WTC11 (cell line): ENCODE data around the gene SVEP1.

Experiments used
- HMGA2 ChIP-seq: fragments of 250-450 bp; sonication (Bioruptor Pico); IDR thresholded peaks from 2 replicates; pipeline ENCODE4 v1.4.0; 2021; ENCODE audit warnings: mild to moderate bottlenecking, moderate library complexity
- NFYB ChIP-seq: sonication (generic); formaldehyde crosslinking; conservative IDR thresholded peaks from 2 replicates; pipeline ENCODE4 v1.8.0; 2022; ENCODE audit warnings: low read depth, missing genetic modification reagents
- NR2C2 ChIP-seq: sonication (generic); formaldehyde crosslinking; IDR thresholded peaks from 2 replicates; pipeline ENCODE4 v1.8.0; 2022; ENCODE audit warnings: mild to moderate bottlenecking, missing genetic modification reagents
- NR3C1 ChIP-seq: sonication (generic); formaldehyde crosslinking; conservative IDR thresholded peaks from 2 replicates; pipeline ENCODE4 v1.8.1; 2023; ENCODE audit warnings: low read depth, mild to moderate bottlenecking, missing genetic modification reagents
- SMAD3 ChIP-seq: sonication (generic); formaldehyde crosslinking; IDR thresholded peaks from 2 replicates; pipeline ENCODE4 v1.8.0; 2022; ENCODE audit warnings: missing genetic modification reagents, mild to moderate bottlenecking, borderline replicate concordance
- SP1 ChIP-seq: sonication (generic); formaldehyde crosslinking; conservative IDR thresholded peaks from 2 replicates; pipeline ENCODE4 v1.8.1; 2022; ENCODE audit warnings: missing genetic modification reagents
- TCF7 ChIP-seq: sonication (generic); formaldehyde crosslinking; IDR thresholded peaks from 2 replicates; pipeline ENCODE4 v1.8.0; 2022; ENCODE audit warnings: mild to moderate bottlenecking, low read depth, missing genetic modification reagents, moderate library complexity
- ZNF121 ChIP-seq: sonication (generic); formaldehyde crosslinking; IDR thresholded peaks from 2 replicates; pipeline ENCODE4 v1.8.0; 2023; ENCODE audit warnings: missing genetic modification reagents
- ZNF263 ChIP-seq: sonication (generic); formaldehyde crosslinking; IDR thresholded peaks from 2 replicates; pipeline ENCODE4 v1.8.1; 2022; ENCODE audit warnings: low read depth, mild to moderate bottlenecking, moderate library complexity, missing genetic modification reagents
- TF ChIP-seq, protein P1 (sequence below): fragments of 200-600 bp; IDR thresholded peaks from 2 replicates; pipeline ENCODE4 v1.8.0; 2022; ENCODE audit warnings: antibody characterized with exemption
- TF ChIP-seq, protein P2 (sequence below): sonication (generic); formaldehyde crosslinking; IDR thresholded peaks from 2 replicates; pipeline ENCODE4 v1.8.1; 2023; ENCODE audit warnings: mild to moderate bottlenecking, missing genetic modification reagents, moderate library complexity
- TF ChIP-seq, protein P3 (sequence below): sonication (generic); formaldehyde crosslinking; IDR thresholded peaks from 2 replicates; pipeline ENCODE4 v1.8.1; 2023; ENCODE audit warnings: mild to moderate bottlenecking, missing genetic modification reagents
- TF ChIP-seq, protein P4 (sequence below): sonication (generic); formaldehyde crosslinking; conservative IDR thresholded peaks from 2 replicates; pipeline ENCODE4 v1.8.1; 2023; ENCODE audit warnings: mild to moderate bottlenecking, low read depth, missing genetic modification reagents, moderate library complexity
- TF ChIP-seq, protein P5 (sequence below): sonication (generic); formaldehyde crosslinking; IDR thresholded peaks from 2 replicates; pipeline ENCODE4 v1.8.0; 2022; ENCODE audit warnings: mild to moderate bottlenecking, missing genetic modification reagents

DNA sequence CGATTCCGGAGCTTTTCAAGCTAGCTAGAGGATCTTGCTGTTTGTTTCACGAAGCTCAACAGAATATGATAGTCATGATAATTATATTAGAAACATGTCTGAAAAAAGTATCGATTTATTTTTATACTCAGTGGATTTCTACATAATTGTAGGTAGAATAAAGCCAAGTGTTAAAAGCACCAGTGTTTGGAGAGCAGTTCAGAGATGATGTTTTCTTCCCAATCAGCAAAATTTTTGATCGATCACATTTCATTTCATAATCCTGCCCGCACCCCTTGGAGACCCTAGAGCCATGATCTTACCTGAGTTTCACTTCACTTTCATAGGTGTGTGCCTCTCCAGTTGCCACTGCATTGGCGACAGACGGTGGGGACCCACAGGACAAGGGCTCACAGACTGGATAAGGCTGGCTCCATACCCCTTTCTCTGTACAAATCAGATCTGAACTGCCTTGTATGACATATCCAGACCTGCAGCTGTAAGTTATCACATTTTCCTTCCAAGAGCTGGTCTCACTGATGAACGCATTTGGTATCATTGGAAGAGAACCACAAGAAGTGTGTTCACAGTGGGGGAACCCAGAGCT lies 173.6 kb downstream of the SVEP1 start:
- TF ChIP-seq, protein P1, sequence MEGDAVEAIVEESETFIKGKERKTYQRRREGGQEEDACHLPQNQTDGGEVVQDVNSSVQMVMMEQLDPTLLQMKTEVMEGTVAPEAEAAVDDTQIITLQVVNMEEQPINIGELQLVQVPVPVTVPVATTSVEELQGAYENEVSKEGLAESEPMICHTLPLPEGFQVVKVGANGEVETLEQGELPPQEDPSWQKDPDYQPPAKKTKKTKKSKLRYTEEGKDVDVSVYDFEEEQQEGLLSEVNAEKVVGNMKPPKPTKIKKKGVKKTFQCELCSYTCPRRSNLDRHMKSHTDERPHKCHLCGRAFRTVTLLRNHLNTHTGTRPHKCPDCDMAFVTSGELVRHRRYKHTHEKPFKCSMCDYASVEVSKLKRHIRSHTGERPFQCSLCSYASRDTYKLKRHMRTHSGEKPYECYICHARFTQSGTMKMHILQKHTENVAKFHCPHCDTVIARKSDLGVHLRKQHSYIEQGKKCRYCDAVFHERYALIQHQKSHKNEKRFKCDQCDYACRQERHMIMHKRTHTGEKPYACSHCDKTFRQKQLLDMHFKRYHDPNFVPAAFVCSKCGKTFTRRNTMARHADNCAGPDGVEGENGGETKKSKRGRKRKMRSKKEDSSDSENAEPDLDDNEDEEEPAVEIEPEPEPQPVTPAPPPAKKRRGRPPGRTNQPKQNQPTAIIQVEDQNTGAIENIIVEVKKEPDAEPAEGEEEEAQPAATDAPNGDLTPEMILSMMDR, result no peak
- TF ChIP-seq, protein P2, sequence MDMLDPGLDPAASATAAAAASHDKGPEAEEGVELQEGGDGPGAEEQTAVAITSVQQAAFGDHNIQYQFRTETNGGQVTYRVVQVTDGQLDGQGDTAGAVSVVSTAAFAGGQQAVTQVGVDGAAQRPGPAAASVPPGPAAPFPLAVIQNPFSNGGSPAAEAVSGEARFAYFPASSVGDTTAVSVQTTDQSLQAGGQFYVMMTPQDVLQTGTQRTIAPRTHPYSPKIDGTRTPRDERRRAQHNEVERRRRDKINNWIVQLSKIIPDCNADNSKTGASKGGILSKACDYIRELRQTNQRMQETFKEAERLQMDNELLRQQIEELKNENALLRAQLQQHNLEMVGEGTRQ (CRISPR knock-in tag), result no peak
- TF ChIP-seq, protein P3, sequence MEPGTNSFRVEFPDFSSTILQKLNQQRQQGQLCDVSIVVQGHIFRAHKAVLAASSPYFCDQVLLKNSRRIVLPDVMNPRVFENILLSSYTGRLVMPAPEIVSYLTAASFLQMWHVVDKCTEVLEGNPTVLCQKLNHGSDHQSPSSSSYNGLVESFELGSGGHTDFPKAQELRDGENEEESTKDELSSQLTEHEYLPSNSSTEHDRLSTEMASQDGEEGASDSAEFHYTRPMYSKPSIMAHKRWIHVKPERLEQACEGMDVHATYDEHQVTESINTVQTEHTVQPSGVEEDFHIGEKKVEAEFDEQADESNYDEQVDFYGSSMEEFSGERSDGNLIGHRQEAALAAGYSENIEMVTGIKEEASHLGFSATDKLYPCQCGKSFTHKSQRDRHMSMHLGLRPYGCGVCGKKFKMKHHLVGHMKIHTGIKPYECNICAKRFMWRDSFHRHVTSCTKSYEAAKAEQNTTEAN (CRISPR knock-in tag), result no peak
- no peak for TF ChIP-seq NR2C2
- TF ChIP-seq, protein P4, sequence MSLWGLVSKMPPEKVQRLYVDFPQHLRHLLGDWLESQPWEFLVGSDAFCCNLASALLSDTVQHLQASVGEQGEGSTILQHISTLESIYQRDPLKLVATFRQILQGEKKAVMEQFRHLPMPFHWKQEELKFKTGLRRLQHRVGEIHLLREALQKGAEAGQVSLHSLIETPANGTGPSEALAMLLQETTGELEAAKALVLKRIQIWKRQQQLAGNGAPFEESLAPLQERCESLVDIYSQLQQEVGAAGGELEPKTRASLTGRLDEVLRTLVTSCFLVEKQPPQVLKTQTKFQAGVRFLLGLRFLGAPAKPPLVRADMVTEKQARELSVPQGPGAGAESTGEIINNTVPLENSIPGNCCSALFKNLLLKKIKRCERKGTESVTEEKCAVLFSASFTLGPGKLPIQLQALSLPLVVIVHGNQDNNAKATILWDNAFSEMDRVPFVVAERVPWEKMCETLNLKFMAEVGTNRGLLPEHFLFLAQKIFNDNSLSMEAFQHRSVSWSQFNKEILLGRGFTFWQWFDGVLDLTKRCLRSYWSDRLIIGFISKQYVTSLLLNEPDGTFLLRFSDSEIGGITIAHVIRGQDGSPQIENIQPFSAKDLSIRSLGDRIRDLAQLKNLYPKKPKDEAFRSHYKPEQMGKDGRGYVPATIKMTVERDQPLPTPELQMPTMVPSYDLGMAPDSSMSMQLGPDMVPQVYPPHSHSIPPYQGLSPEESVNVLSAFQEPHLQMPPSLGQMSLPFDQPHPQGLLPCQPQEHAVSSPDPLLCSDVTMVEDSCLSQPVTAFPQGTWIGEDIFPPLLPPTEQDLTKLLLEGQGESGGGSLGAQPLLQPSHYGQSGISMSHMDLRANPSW (CRISPR knock-in tag), result no peak
- no peak for TF ChIP-seq SP1 (CRISPR knock-in tag)
- no peak for TF ChIP-seq NFYB
- TF ChIP-seq SMAD3, result no peak
- no peak for TF ChIP-seq ZNF121
- no peak for TF ChIP-seq HMGA2 (CRISPR knock-in tag)
- TF ChIP-seq NR3C1 (CRISPR knock-in tag), result no peak
- TF ChIP-seq TCF7, result no peak
- no peak for TF ChIP-seq ZNF263 (CRISPR knock-in tag)
- TF ChIP-seq, protein P5, sequence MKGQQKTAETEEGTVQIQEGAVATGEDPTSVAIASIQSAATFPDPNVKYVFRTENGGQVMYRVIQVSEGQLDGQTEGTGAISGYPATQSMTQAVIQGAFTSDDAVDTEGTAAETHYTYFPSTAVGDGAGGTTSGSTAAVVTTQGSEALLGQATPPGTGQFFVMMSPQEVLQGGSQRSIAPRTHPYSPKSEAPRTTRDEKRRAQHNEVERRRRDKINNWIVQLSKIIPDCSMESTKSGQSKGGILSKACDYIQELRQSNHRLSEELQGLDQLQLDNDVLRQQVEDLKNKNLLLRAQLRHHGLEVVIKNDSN, result no peak
